ENCODE measurements around the gene IRAK2.
A peak's percentile ranks its signal among the peaks of the same experiment; 100 is the strongest.

The IRAK2 gene

DNA sequence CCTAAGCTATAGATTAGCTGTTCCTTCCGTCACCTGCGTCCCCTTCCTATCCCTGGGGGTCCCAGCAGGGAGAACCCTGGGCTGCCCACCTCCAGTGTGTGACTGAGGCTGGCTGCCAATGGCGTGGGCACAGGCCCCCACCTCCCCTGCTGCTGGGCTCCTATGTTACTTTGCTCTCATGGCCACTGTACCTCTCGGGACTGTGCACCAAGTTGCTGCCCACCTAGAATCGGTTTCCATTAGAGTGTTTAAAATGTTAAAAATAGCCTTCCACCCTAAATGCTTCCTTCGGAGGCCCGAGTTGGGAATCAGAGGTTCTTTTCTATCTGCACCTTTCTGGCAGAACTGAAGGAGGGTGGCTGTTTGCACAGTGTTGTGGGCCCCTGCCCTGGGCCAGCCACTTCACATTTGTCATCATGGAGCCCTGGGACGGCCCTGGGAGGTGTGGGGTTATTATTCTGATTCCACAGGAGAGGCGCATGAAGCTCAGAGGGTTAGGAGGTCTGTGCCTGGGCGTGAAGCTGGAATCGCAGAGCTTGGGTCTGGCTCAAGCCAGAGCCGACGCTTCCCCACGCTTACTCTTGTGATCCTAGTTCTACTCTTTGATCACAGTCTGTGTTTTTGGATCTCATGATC, 29.1 kb downstream of the IRAK2 start:
- Mint-ChIP-seq H3K27ac (peak overlapping the region; percentile 92), H3K36me3 (ENCODE audit: low read depth) (no peaks in the 10 kb centered on the region), H3K4me3 (peak overlapping the region; percentile 63), H3K4me1 (ENCODE audit: low read depth) (peaks cover 96% of the 10 kb centered on the region), H3K27me3 (no peaks in the 10 kb centered on the region), H3K9me3 (no peaks in the 10 kb centered on the region)

GRCh38 chr3:10194328-10195071, 29.8 kb downstream of the IRAK2 start:
- Mint-ChIP-seq H3K4me3 (peak overlapping the region; percentile 63), H3K27ac (peak overlapping the region; percentile 92), H3K4me1 (ENCODE audit: low read depth) (peaks cover 96% of the 10 kb centered on the region), H3K9me3 (no peaks in the 10 kb centered on the region), H3K36me3 (ENCODE audit: low read depth) (no peaks in the 10 kb centered on the region), H3K27me3 (no peaks in the 10 kb centered on the region)

DNA sequence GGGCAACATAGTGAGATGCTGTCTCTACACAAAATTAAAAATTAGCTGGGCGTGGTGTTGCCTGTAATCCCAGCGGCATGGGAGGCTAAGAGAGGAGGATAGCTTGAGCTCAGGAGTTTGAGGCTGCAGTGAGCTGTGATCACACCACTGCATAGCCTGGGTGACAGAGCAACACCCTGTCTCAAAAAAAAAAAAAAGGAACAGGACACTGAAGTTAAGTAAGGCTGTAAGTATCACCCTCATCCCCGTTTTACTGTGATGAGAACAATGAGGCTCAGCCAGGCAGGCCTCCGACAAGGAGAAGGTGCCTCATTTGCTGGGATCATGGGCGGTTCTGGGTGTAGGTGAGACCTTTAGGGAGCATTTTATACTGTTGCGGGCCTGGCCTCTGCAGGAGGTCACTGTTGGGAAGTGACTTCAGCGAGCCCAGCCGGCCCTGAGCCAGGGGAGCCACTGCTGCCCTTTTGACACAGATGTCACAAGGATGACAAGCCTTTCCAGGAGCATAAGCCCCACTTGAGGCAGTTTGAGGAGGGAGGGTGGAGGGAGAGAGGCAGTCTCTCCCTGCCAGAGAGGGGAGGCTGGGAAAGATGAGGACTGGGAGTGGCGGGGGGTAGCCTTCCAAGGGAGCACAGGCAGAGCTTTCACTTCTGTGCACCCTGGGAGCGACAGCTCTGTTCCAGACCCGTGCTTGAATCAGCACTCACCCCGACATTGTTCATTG, 30.8 kb downstream of the IRAK2 start:
- peaks cover 93% of the 10 kb centered on the region for H3K4me1 Mint-ChIP-seq (ENCODE audit: low read depth)
- H3K27me3 Mint-ChIP-seq: no peaks in the 10 kb centered on the region
- peak overlapping the region; percentile 92 for H3K27ac Mint-ChIP-seq
- H3K4me3 Mint-ChIP-seq: peak overlapping the region; percentile 63
- no peaks in the 10 kb centered on the region for H3K9me3 Mint-ChIP-seq
- no peaks in the 10 kb centered on the region for H3K36me3 Mint-ChIP-seq (ENCODE audit: low read depth)

DNA sequence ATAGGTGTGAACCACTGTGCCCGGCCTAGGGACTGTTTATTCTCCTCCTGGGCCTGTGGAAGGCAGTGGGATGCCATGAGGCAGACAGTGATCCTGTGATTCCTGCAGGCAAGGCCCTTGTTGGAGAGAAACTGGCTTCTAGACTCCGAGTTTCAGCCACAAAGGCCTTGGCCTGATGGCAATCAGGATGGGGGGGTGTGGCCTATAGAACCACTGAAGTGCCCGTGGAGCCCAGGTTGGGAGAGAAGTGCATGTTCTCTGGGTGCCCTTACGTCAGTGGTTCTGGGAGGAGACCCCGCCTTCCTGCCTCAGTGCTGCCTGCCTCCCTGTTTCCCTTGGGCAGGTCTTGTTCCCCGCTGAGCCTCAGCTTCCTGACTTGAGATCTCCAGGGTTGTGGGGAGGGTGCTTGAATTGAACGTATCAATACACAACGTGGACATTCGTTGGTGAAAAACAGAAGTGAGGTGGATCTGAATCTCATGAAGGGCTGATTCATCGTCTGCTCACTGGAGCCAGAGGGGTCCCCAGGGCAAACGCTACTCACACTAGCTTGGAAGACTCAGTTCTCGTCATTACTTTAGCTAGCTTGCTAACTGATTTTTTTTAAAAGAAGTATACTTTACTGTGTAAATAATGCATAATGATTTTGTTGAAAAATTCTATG, 31.8 kb downstream of the IRAK2 start:
- Mint-ChIP-seq H3K27ac (peak overlapping the region; percentile 84), H3K27me3 (no peaks in the 10 kb centered on the region), H3K4me3 (no peak overlapping the region), H3K4me1 (ENCODE audit: low read depth) (peaks cover 95% of the 10 kb centered on the region), H3K9me3 (no peaks in the 10 kb centered on the region), H3K36me3 (ENCODE audit: low read depth) (peaks cover 4% of the 10 kb centered on the region)

- Mint-ChIP-seq H3K27ac (peak overlapping the region; percentile 96), H3K36me3 (ENCODE audit: low read depth) (peaks cover 9% of the 10 kb centered on the region), H3K4me1 (ENCODE audit: low read depth) (peaks cover 91% of the 10 kb centered on the region), H3K9me3 (no peaks in the 10 kb centered on the region), H3K27me3 (no peaks in the 10 kb centered on the region), H3K4me3 (peak overlapping the region; percentile 30)
Observed at GRCh38 chr3:10198226-10198625, 33.5 kb downstream of the IRAK2 start.

DNA sequence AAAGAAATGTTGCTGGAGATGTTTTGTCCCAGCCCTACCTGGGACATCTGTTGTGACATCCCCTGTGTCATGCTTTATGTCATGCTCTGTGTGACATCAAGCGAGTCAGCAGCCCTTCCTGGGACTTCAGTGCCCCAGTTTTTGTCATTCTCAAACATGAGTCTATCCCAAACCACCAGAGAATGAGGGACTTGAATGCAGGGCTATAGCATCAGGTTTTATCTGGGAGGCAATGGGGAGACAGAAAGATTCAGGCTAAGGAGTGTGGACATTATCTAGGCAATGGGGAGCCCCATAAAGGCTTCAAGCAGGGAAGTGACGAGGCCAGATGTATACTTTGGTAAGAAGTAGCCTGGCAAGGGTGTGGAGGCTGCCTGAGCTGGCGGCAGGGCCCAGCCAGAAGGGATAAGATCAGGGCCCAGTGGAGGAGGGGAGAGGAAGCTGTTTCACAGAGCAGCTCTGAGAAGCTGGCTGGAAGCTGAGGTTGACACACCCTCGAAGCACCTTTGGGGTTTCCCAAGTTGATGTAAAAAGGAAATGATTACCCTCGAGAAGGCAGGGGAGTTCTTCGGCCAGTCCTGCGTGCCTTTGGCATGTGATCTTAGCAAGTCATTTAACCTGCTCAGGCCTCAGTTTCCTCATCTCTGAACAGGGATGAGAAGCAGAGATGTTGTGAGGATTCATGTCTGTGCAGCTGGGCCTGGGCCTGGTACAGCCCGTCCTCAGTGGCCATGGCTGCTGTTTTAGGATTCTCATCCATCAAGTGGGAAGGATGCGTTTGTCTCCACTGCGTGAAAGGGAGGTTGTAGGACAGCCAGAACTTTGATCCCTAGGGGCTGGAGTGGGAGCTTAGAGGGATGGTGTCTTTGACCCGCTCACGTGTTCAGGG, 34.3 kb downstream of the IRAK2 start:
- H3K4me1 Mint-ChIP-seq (ENCODE audit: low read depth): peaks cover 90% of the 10 kb centered on the region
- no peaks in the 10 kb centered on the region for H3K9me3 Mint-ChIP-seq
- peak overlapping the region; percentile 30 for H3K4me3 Mint-ChIP-seq
- H3K27me3 Mint-ChIP-seq: no peaks in the 10 kb centered on the region
- H3K36me3 Mint-ChIP-seq (ENCODE audit: low read depth): peaks cover 9% of the 10 kb centered on the region
- peak overlapping the region; percentile 96 for H3K27ac Mint-ChIP-seq

- Mint-ChIP-seq H3K27ac (no peak overlapping the region), H3K4me1 (ENCODE audit: low read depth) (peaks cover 36% of the 10 kb centered on the region), H3K27me3 (no peaks in the 10 kb centered on the region), H3K9me3 (no peaks in the 10 kb centered on the region), H3K4me3 (no peak overlapping the region), H3K36me3 (ENCODE audit: low read depth) (peaks cover 9% of the 10 kb centered on the region)
Observed at GRCh38 chr3:10204921-10205320, 40.2 kb downstream of the IRAK2 start.

DNA sequence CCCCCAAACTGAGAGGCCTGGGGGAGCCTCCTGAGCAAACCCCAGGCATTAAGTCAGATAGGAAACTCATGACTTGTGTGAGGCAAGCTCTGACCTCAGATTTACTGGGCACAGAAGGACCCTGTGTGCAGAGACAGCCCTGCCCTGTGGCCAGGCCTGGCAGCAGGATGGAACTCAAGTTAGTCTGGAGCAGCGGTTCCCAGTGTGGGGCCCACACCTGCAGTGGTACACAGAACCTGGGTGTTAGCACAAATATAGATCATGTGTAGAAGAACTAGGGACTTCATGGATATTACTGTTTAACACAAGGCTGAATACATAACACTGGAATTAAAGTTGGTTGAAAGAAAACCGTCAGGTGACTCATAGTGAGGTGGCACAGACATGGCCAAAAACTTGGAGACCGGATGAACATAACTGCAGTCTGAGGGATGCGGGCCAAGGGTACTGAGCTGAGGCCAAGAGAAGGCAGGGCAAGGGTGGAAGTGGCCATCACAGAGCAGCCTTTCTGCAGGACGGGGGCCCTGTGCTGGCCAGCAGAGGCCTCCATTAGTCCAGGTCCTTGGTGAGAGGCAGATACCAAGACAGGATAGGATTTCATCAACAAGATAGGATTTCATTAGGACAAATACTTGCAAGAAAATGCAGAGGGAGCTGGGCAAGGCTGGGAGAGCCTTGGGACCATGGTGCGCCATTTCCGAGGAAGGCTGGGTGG, 40.9 kb downstream of the IRAK2 start:
- H3K36me3 Mint-ChIP-seq (ENCODE audit: low read depth): peaks cover 9% of the 10 kb centered on the region
- H3K27me3 Mint-ChIP-seq: no peaks in the 10 kb centered on the region
- H3K4me1 Mint-ChIP-seq (ENCODE audit: low read depth): peaks cover 32% of the 10 kb centered on the region
- no peak overlapping the region for H3K27ac Mint-ChIP-seq
- H3K4me3 Mint-ChIP-seq: no peak overlapping the region
- no peaks in the 10 kb centered on the region for H3K9me3 Mint-ChIP-seq

DNA sequence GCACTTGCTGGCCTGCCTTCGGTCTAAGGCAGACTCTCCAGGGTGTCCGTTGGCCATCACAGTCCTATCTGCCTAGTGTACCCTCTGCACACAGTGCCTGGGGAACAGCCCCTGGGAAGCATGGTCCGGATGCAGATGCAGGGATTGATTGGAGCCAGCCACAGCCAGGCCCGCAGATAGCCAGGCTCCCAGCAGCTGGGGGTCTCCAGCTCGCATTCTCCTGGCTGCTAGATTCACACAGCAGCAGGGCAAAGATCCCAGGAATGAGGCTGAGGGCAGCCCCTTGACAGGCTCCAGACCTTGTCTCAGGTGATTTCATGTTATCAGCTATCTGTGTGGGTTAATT, 41.4 kb downstream of the IRAK2 start:
- H3K4me1 Mint-ChIP-seq (ENCODE audit: low read depth): peaks cover 26% of the 10 kb centered on the region
- H3K36me3 Mint-ChIP-seq (ENCODE audit: low read depth): peaks cover 5% of the 10 kb centered on the region
- no peaks in the 10 kb centered on the region for H3K9me3 Mint-ChIP-seq
- no peak overlapping the region for H3K4me3 Mint-ChIP-seq
- no peak overlapping the region for H3K27ac Mint-ChIP-seq
- no peaks in the 10 kb centered on the region for H3K27me3 Mint-ChIP-seq

DNA sequence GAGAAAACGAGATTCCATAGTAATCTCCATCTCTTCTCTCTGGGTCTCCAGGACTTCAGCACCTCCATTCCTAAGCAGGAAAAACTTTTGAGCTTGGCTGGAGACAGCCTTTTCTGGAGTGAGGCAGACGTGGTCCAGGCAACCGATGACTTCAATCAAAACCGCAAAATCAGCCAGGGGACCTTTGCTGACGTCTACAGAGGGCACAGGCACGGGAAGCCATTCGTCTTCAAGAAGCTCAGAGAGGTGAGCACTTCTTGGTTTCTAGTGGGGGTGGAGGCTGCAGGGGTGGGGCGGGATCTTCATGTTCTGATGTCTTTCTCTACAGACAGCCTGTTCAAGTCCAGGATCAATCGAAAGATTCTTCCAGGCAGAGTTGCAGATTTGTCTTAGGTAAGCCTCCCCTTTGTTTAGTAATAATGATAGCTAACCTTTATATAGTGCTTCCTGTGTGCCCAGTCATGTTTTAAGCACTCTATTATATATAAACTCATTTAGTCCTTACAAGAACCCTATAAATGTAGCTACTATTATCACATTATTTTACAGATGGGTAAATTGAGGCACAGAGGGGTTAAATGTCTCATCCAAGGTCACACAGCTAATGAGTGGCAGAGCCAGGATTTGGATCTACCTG, 48.6 kb downstream of the IRAK2 start:
- Mint-ChIP-seq H3K4me3 (no peak overlapping the region), H3K4me1 (ENCODE audit: low read depth) (no peaks in the 10 kb centered on the region), H3K27ac (no peak overlapping the region), H3K27me3 (no peaks in the 10 kb centered on the region), H3K9me3 (peaks cover 6% of the 10 kb centered on the region), H3K36me3 (ENCODE audit: low read depth) (peaks cover 28% of the 10 kb centered on the region)

- Mint-ChIP-seq H3K27ac (peak overlapping the region; percentile 5), H3K9me3 (peaks cover 6% of the 10 kb centered on the region)
Observed at GRCh38 chr3:10215578-10216368, 51.1 kb downstream of the IRAK2 start.

GRCh38 chr3:10217359-10217758, 52.6 kb downstream of the IRAK2 start:
- Mint-ChIP-seq H3K36me3 (ENCODE audit: low read depth) (peaks cover 29% of the 10 kb centered on the region), H3K4me3 (no peak overlapping the region), H3K27ac (no peak overlapping the region), H3K9me3 (peaks cover 6% of the 10 kb centered on the region), H3K27me3 (no peaks in the 10 kb centered on the region), H3K4me1 (ENCODE audit: low read depth) (peaks cover 21% of the 10 kb centered on the region)

More at GRCh38 chr3:10215578-10216368, 51.1 kb downstream of the IRAK2 start:
- H3K27me3 Mint-ChIP-seq: no peaks in the 10 kb centered on the region
- peaks cover 28% of the 10 kb centered on the region for H3K36me3 Mint-ChIP-seq (ENCODE audit: low read depth)
- peaks cover 9% of the 10 kb centered on the region for H3K4me1 Mint-ChIP-seq (ENCODE audit: low read depth)
- H3K4me3 Mint-ChIP-seq: no peak overlapping the region

DNA sequence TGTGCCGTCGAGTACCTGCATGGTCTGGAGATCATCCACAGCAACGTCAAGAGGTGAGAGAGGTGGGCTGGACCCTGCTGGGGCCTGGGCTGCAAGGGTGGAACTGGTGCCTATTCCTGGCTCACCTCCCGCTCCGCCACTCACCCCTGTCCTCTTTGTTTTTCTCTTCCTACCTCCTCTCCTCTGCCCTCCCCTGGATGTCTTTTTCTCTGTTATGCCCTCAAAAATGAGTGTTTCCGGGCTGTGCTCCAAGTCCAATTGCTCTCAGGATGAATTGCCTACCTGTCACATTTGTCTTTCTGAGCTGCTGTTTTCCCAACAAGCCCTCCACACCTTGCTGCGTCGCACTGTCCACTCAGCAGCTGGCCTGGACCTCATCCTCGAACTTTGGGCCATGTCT, 55.0 kb downstream of the IRAK2 start:
- H3K27me3 Mint-ChIP-seq: no peaks in the 10 kb centered on the region
- H3K4me3 Mint-ChIP-seq: no peak overlapping the region
- peaks cover 6% of the 10 kb centered on the region for H3K9me3 Mint-ChIP-seq
- peaks cover 24% of the 10 kb centered on the region for H3K36me3 Mint-ChIP-seq (ENCODE audit: low read depth)
- H3K27ac Mint-ChIP-seq: no peak overlapping the region
- H3K4me1 Mint-ChIP-seq (ENCODE audit: low read depth): peaks cover 45% of the 10 kb centered on the region

All from stimulated activated naive CD8-positive, alpha-beta T cell treated with anti-CD3 and anti-CD28 coated beads, Interleukin-15, Interleukin-2, amounts not matched to agents 100 ng/mL and 50 ng/mL, for 24 hours (primary cell).